Epithelial cell of proximal tubule (primary cell): ENCODE data around the gene GRWD1. TPM values are rescaled to one million over a fixed set of nuclear protein-coding genes. Genes with fewer than 3 reads are reported as not detected.

Experiments
- DNase-seq: peaks from one replicate; pipeline ENCODE4 v3.0.0-alpha.2; 2011; ENCODE audit warnings: low read depth
- H3K4me3 ChIP-seq: 2 replicates; pipeline ENCODE4 v1.5.1; 2011; ENCODE audit warnings: low read depth, mild to moderate bottlenecking, low read length
- CTCF ChIP-seq: conservative IDR thresholded peaks from 2 replicates; pipeline ENCODE4 v1.5.1; 2012; ENCODE audit warnings: low read depth, mild to moderate bottlenecking, low read length
- total RNA-seq: library from RNA; depleted of rRNA; stranded (reverse); fragments of >200 nt; gene quantifications from 2 replicates; pipeline ENCODE4 v1.2.3, GENCODE V29; 2015

The GRWD1 gene
- total RNA-seq, 1 donor from 2014 or later: 51.2 TPM

GRCh38 chr19:48474084-48474592 is 28.4 kb downstream of the GRWD1 start:
- DNase-seq: no peak
- no peak overlapping the region for H3K4me3 ChIP-seq
- no peak for TF ChIP-seq CTCF

GRCh38 chr19:48475369-48476068 is 29.7 kb downstream of the GRWD1 start:
- no peak for DNase-seq
- H3K4me3 ChIP-seq: no peak overlapping the region
- TF ChIP-seq CTCF: no peak

GRCh38 chr19:48476176-48476575 is 30.4 kb downstream of the GRWD1 start:
- H3K4me3 ChIP-seq: no peak overlapping the region
- no peak for DNase-seq
- TF ChIP-seq CTCF: no peak

GRCh38 chr19:48477067-48477685 is 31.4 kb downstream of the GRWD1 start:
- H3K4me3 ChIP-seq: no peak overlapping the region
- no peak for TF ChIP-seq CTCF
- no peak for DNase-seq

- no peak for DNase-seq
- no peak for TF ChIP-seq CTCF
- no peak overlapping the region for H3K4me3 ChIP-seq
Observed at GRCh38 chr19:48477698-48478338, 32.0 kb downstream of the GRWD1 start.

GRCh38 chr19:48478339-48479256 is 32.8 kb downstream of the GRWD1 start:
- no peak for DNase-seq
- TF ChIP-seq CTCF: no peak
- H3K4me3 ChIP-seq: no peak overlapping the region
